Nephron (organoid): ENCODE data around the gene IFT88.

ENCODE experiments used
- H3K27ac Mint-ChIP-seq, 3 experiments: 2 replicates each; pipeline ENCODE4 v1.8.0; 2020; ENCODE audit warnings: mixed read lengths in 3 of 3, mild to moderate bottlenecking in 2 of 3, moderate library complexity in 1 of 3
- H3K27me3 Mint-ChIP-seq: 2 replicates; pipeline ENCODE4 v1.8.0; 2021; ENCODE audit warnings: low read depth, mild to moderate bottlenecking, moderate library complexity, mixed read lengths
- H3K36me3 Mint-ChIP-seq: 2 replicates; pipeline ENCODE4 v1.8.0; 2020; ENCODE audit warnings: low read depth, mixed read lengths
- H3K4me1 Mint-ChIP-seq: 2 replicates; pipeline ENCODE4 v1.8.0; 2020; ENCODE audit warnings: mixed read lengths
- H3K4me3 Mint-ChIP-seq, 3 experiments: 2 replicates each; pipeline ENCODE4 v1.8.0; 2020; ENCODE audit warnings: mild to moderate bottlenecking in 3 of 3, mixed read lengths in 3 of 3, moderate library complexity in 2 of 3
- H3K9me3 Mint-ChIP-seq: 2 replicates; pipeline ENCODE4 v1.8.0; 2020; ENCODE audit warnings: mixed read lengths
- TF ChIP-seq, protein P1 (sequence below), 3 experiments: fragments of 200-600 bp; sonication (generic); IDR thresholded peaks; one replicate each; pipeline ENCODE4 v1.5.0; 2021; ENCODE audit warnings: antibody characterized with exemption in 3 of 3; ENCODE audit not compliant: unreplicated experiment in 3 of 3

IFT88 gene

GRCh38 chr13:20570517-20570916 lies 3.6 kb downstream of the IFT88 start:
- H3K36me3 Mint-ChIP-seq = peaks cover 62% of the 10 kb centered on the region
- peak overlapping the region in 1 of 3 experiments; percentile 31 for H3K27ac Mint-ChIP-seq
- H3K27me3 Mint-ChIP-seq = no peaks in the 10 kb centered on the region
- peaks cover 17% of the 10 kb centered on the region for H3K9me3 Mint-ChIP-seq
- H3K4me3 Mint-ChIP-seq = no peak overlapping the region
- TF ChIP-seq, protein P1, sequence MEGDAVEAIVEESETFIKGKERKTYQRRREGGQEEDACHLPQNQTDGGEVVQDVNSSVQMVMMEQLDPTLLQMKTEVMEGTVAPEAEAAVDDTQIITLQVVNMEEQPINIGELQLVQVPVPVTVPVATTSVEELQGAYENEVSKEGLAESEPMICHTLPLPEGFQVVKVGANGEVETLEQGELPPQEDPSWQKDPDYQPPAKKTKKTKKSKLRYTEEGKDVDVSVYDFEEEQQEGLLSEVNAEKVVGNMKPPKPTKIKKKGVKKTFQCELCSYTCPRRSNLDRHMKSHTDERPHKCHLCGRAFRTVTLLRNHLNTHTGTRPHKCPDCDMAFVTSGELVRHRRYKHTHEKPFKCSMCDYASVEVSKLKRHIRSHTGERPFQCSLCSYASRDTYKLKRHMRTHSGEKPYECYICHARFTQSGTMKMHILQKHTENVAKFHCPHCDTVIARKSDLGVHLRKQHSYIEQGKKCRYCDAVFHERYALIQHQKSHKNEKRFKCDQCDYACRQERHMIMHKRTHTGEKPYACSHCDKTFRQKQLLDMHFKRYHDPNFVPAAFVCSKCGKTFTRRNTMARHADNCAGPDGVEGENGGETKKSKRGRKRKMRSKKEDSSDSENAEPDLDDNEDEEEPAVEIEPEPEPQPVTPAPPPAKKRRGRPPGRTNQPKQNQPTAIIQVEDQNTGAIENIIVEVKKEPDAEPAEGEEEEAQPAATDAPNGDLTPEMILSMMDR (IDR thresholded peaks at IDR 0.05; ENCODE audit: unreplicated experiment in 3 of 3) = no peak
- H3K4me1 Mint-ChIP-seq = peaks cover 17% of the 10 kb centered on the region

GRCh38 chr13:20571676-20572075 lies 4.7 kb downstream of the IFT88 start:
- Mint-ChIP-seq H3K9me3 (peaks cover 29% of the 10 kb centered on the region), H3K4me1 (peaks cover 12% of the 10 kb centered on the region), H3K4me3 (no peak overlapping the region), H3K36me3 (peaks cover 68% of the 10 kb centered on the region), H3K27me3 (no peaks in the 10 kb centered on the region), H3K27ac (no peak overlapping the region)
- TF ChIP-seq, protein P1 (IDR thresholded peaks at IDR 0.05; ENCODE audit: unreplicated experiment in 3 of 3) = no peak

- peaks cover 3% of the 10 kb centered on the region for H3K4me1 Mint-ChIP-seq
- no peaks in the 10 kb centered on the region for H3K27me3 Mint-ChIP-seq
- peaks cover 78% of the 10 kb centered on the region for H3K36me3 Mint-ChIP-seq
- no peak overlapping the region for H3K27ac Mint-ChIP-seq
- no peak overlapping the region for H3K4me3 Mint-ChIP-seq
- TF ChIP-seq, protein P1 (IDR thresholded peaks at IDR 0.05; ENCODE audit: unreplicated experiment in 3 of 3) = no peak
- peaks cover 38% of the 10 kb centered on the region for H3K9me3 Mint-ChIP-seq
These were observed 6.2 kb downstream of the IFT88 start for GRCh38 chr13:20573186-20573585.

- Mint-ChIP-seq H3K27ac (no peak overlapping the region), H3K9me3 (peaks cover 41% of the 10 kb centered on the region), H3K36me3 (peaks cover 82% of the 10 kb centered on the region), H3K27me3 (no peaks in the 10 kb centered on the region), H3K4me3 (no peak overlapping the region), H3K4me1 (no peaks in the 10 kb centered on the region)
- TF ChIP-seq, protein P1 (IDR thresholded peaks at IDR 0.05; ENCODE audit: unreplicated experiment in 3 of 3) = no peak
These were observed 6.7 kb downstream of the IFT88 start for GRCh38 chr13:20573636-20574035.

DNA sequence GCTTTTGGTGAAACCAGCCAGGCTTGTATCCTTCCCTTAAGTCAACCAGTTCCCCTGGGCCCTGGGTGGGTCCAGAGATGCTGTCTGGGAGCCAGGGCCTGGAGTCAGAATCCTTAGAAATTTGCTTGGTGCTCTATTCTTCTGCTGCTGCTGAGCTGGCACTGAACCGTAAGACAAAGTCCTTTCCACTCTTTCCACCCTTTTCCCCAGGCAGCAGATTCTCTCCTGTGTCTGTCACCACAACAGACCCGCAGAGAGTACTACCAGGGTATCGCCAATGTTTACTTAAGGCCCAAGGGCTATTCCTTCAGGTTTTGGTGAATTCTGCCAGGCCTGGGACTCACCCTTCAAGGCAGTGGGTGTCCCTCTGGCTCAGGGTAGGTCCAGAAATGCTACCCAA lies 12.2 kb downstream of the IFT88 start:
- no peak overlapping the region for H3K27ac Mint-ChIP-seq
- H3K4me3 Mint-ChIP-seq = no peak overlapping the region
- H3K9me3 Mint-ChIP-seq = peaks cover 65% of the 10 kb centered on the region
- no peaks in the 10 kb centered on the region for H3K4me1 Mint-ChIP-seq
- peaks cover 95% of the 10 kb centered on the region for H3K36me3 Mint-ChIP-seq
- H3K27me3 Mint-ChIP-seq = no peaks in the 10 kb centered on the region
- TF ChIP-seq, protein P1 (IDR thresholded peaks at IDR 0.05; ENCODE audit: unreplicated experiment in 3 of 3) = no peak

DNA sequence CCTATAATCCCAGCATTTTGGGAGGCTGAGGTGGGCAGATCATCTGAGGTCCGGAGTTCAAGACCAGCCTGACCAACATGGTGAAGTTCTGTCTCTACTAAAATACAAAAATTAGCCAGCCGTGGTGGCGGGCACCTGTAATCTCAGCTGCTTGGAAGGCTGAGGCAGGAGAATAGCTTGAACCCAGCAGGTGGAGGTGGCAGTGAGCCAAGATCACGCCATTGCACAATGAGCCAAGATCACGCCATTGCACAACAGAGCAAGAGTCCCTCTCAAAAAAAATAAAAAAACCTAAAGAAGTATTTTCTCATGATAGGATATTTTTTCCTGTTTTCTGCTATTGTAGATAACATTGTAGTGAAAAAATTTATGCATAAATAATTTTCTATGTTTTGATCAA lies 13.3 kb downstream of the IFT88 start:
- TF ChIP-seq, protein P1 (IDR thresholded peaks at IDR 0.05; ENCODE audit: unreplicated experiment in 3 of 3) = no peak
- H3K27me3 Mint-ChIP-seq = no peaks in the 10 kb centered on the region
- H3K27ac Mint-ChIP-seq = no peak overlapping the region
- H3K36me3 Mint-ChIP-seq = peaks cover 95% of the 10 kb centered on the region
- H3K4me3 Mint-ChIP-seq = no peak overlapping the region
- H3K4me1 Mint-ChIP-seq = no peaks in the 10 kb centered on the region
- H3K9me3 Mint-ChIP-seq = peaks cover 64% of the 10 kb centered on the region
